ENCODE results near the gene ZBTB17. TPM values are rescaled to one million over a fixed set of nuclear protein-coding genes. Genes with fewer than 3 reads are reported as not detected.

The ZBTB17 gene
- total and polyA plus RNA-seq, 12 donors = 8.0 to 172 (median 33.7) TPM

- H3K36me3 ChIP-seq (replicated peaks in 1 of 2) = peaks cover 0 to 19% of the 10 kb centered on the region in 2 donors
- TF ChIP-seq CTCF (IDR thresholded peaks at IDR 0.05) (no peak), POLR2A (IDR thresholded peaks at IDR 0.05) (no peak)
- H3K27me3 ChIP-seq = no peaks in the 10 kb centered on the region
- H3K4me1 ChIP-seq (replicated peaks in 1 of 2) = peaks cover 5 to 29% of the 10 kb centered on the region in 2 donors
- DNase-seq = no peak
- H3K9me3 ChIP-seq (replicated peaks in 1 of 3) = no peaks in the 10 kb centered on the region
- H3K27ac ChIP-seq = no peak overlapping the region
- no peak overlapping the region for H3K4me3 ChIP-seq
- intact Hi-C loops (cut with DNase I) = no loop called here
Measured at GRCh38 chr1:15970911-15971310, 5.0 kb downstream of the ZBTB17 start.

GRCh38 chr1:15969321-15969880 lies 6.5 kb downstream of the ZBTB17 start:
- Histone ChIP-seq H3K4me1 (replicated peaks in 1 of 2) (peaks cover 0 to 28% of the 10 kb centered on the region in 2 donors), H3K36me3 (replicated peaks in 1 of 2) (peaks cover 0 to 19% of the 10 kb centered on the region in 2 donors), H3K4me3 (no peak overlapping the region), H3K27me3 (no peaks in the 10 kb centered on the region), H3K9me3 (replicated peaks in 1 of 3) (no peaks in the 10 kb centered on the region), H3K27ac (no peak overlapping the region)
- 95 to 98% (median 98%) methylated on average over 11 to 13 of the region's 13 CpGs for WGBS, 4 donors
- TF ChIP-seq POLR2A (IDR thresholded peaks at IDR 0.05) (no peak), CTCF (IDR thresholded peaks at IDR 0.05) (no peak)
- intact Hi-C loops (cut with DNase I) = no loop called here
- DNase-seq = no peak

GRCh38 chr1:15968172-15968571 lies 7.7 kb downstream of the ZBTB17 start:
- Histone ChIP-seq H3K9me3 (replicated peaks in 1 of 3) (no peaks in the 10 kb centered on the region), H3K27ac (no peak overlapping the region), H3K4me1 (replicated peaks in 1 of 2) (peaks cover 3 to 40% of the 10 kb centered on the region in 2 donors), H3K4me3 (no peak overlapping the region), H3K36me3 (replicated peaks in 1 of 2) (peaks cover 0 to 19% of the 10 kb centered on the region in 2 donors), H3K27me3 (no peaks in the 10 kb centered on the region)
- WGBS, 4 donors = 90 to 93% (median 90%) methylated on average over 4 to 5 of the region's 5 CpGs
- DNase-seq = no peak
- intact Hi-C loops (cut with DNase I) = no loop called here
- no peak for TF ChIP-seq POLR2A (IDR thresholded peaks at IDR 0.05)
- no peak for TF ChIP-seq CTCF (IDR thresholded peaks at IDR 0.05)

- H3K36me3 ChIP-seq (replicated peaks in 1 of 2) = peaks cover 0 to 17% of the 10 kb centered on the region in 2 donors
- WGBS, 4 donors = 96 to 98% (median 97%) methylated on average over 5 to 6 of the region's 6 CpGs
- H3K27me3 ChIP-seq = no peaks in the 10 kb centered on the region
- H3K9me3 ChIP-seq (replicated peaks in 1 of 3) = no peaks in the 10 kb centered on the region
- no peak overlapping the region for H3K27ac ChIP-seq
- intact Hi-C loops (cut with DNase I) = no loop called here
- no peak for DNase-seq
- no peak for TF ChIP-seq POLR2A (IDR thresholded peaks at IDR 0.05)
- no peak for TF ChIP-seq CTCF (IDR thresholded peaks at IDR 0.05)
- H3K4me1 ChIP-seq (replicated peaks in 1 of 2) = peaks cover 15 to 53% of the 10 kb centered on the region in 2 donors
- no peak overlapping the region for H3K4me3 ChIP-seq
Measured at GRCh38 chr1:15966956-15967344, 9.0 kb downstream of the ZBTB17 start.
